KMS-11 (cell line): ENCODE measurements around the gene MED12.

ENCODE experiments used
- H2AFZ ChIP-seq: fragments of 200-600 bp; sonication (generic); 2 replicates; pipeline ENCODE4 v1.6.1; 2016; ENCODE audit warnings: antibody characterized with exemption, mixed run types, low read depth
- H3K27ac ChIP-seq: fragments of 200-600 bp; sonication (generic); 2 replicates; pipeline ENCODE4 v1.6.1; 2016; ENCODE audit warnings: mild to moderate bottlenecking, mixed run types
- H3K27me3 ChIP-seq: fragments of 200-600 bp; sonication (generic); 2 replicates; pipeline ENCODE4 v1.6.1; 2017; ENCODE audit warnings: mild to moderate bottlenecking, low read depth, mixed run types, moderate library complexity; ENCODE audit not compliant: insufficient read depth
- H3K36me3 ChIP-seq: fragments of 200-600 bp; sonication (generic); 2 replicates; pipeline ENCODE4 v1.6.1; 2017; ENCODE audit warnings: mild to moderate bottlenecking, mixed run types; ENCODE audit not compliant: insufficient read depth
- H3K4me1 ChIP-seq: fragments of 200-600 bp; sonication (generic); 2 replicates; pipeline ENCODE4 v1.6.1; 2016; ENCODE audit warnings: mild to moderate bottlenecking, low read depth, mixed run types; ENCODE audit not compliant: poor library complexity, severe bottlenecking
- H3K4me2 ChIP-seq: fragments of 200-600 bp; sonication (generic); 2 replicates; pipeline ENCODE4 v1.7.0; 2016; ENCODE audit warnings: mild to moderate bottlenecking, mixed run types
- H3K4me3 ChIP-seq: fragments of 200-600 bp; sonication (generic); IDR thresholded peaks from 2 replicates; pipeline ENCODE4 v1.6.1; 2017; ENCODE audit warnings: low read depth, low read length, mixed read lengths; ENCODE audit not compliant: insufficient read depth
- H3K79me2 ChIP-seq: fragments of 200-600 bp; sonication (generic); 2 replicates; pipeline ENCODE4 v1.6.1; 2016; ENCODE audit warnings: low read depth, mixed run types; ENCODE audit not compliant: insufficient read depth
- H3K9ac ChIP-seq: fragments of 200-600 bp; sonication (generic); 2 replicates; pipeline ENCODE4 v1.6.1; 2016; ENCODE audit warnings: mild to moderate bottlenecking, mixed run types
- H4K20me1 ChIP-seq: fragments of 200-600 bp; sonication (generic); 2 replicates; pipeline ENCODE4 v1.6.1; 2016; ENCODE audit warnings: mild to moderate bottlenecking, mixed run types; ENCODE audit not compliant: insufficient read depth
- TF ChIP-seq, protein P1 (sequence below): fragments of 200-600 bp; sonication (generic); conservative IDR thresholded peaks from 2 replicates; pipeline ENCODE4 v1.6.1; 2017; ENCODE audit warnings: low read depth, mild to moderate bottlenecking, antibody characterized with exemption, low read length, moderate library complexity, mixed read lengths

Gene MED12

DNA sequence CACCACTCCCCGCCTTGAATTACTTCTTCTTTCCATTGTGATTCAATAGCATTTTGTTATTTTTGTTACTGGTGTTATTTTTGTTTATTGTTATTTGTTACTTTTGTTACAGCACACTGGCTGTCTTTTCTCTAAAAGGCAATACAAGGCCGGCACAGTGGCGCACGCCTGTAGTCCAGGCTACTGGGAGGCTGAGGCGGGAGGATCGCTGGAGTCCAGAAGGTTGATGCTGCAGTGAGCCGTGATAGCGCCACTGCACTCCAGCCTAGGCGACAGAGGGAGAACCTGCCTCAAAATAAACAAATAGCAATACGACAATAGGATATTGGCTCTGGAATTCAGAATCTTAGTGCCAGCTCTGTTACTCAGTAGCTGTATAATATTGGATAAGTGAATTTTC, 1.0 kb upstream of the MED12 start:
- no peak overlapping the region for H2AFZ ChIP-seq
- no peaks in the 10 kb centered on the region for H4K20me1 ChIP-seq
- no peak overlapping the region for H3K4me3 ChIP-seq
- no peak overlapping the region for H3K27ac ChIP-seq
- H3K9ac ChIP-seq: no peak overlapping the region; the same call in 1 of the 2 replicates
- H3K4me1 ChIP-seq: peaks cover 23% of the 10 kb centered on the region
- H3K36me3 ChIP-seq: no peaks in the 10 kb centered on the region
- H3K79me2 ChIP-seq: no peaks in the 10 kb centered on the region
- H3K27me3 ChIP-seq: no peaks in the 10 kb centered on the region
- H3K4me2 ChIP-seq: peak overlapping the region; percentile 57
- TF ChIP-seq, protein P1, sequence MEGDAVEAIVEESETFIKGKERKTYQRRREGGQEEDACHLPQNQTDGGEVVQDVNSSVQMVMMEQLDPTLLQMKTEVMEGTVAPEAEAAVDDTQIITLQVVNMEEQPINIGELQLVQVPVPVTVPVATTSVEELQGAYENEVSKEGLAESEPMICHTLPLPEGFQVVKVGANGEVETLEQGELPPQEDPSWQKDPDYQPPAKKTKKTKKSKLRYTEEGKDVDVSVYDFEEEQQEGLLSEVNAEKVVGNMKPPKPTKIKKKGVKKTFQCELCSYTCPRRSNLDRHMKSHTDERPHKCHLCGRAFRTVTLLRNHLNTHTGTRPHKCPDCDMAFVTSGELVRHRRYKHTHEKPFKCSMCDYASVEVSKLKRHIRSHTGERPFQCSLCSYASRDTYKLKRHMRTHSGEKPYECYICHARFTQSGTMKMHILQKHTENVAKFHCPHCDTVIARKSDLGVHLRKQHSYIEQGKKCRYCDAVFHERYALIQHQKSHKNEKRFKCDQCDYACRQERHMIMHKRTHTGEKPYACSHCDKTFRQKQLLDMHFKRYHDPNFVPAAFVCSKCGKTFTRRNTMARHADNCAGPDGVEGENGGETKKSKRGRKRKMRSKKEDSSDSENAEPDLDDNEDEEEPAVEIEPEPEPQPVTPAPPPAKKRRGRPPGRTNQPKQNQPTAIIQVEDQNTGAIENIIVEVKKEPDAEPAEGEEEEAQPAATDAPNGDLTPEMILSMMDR: no peak

DNA sequence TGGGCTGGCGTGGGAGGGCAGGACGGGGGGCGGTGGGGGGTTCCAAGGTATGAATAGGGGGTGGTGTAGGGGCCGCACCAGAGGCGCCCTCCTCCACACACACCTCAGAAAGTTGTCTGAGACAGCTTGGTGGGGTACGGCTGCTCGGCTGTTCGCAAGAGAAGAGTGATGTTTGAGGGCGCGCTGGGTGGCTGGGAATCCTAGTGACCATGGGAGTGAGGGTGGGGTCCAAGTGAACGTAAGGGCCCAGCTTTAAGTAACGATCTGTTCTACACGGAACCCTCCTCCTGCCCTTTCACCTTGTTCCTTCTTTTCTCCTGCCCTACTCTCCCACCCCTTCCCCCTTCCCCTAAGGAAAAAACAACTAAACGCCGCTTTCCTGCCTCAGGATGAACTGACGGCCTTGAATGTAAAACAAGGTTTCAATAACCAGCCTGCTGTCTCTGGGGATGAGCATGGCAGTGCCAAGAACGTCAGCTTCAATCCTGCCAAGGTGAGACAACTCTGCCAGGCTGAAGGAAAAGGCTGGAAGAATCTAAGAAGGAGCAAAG, 664 bp downstream of the MED12 start:
- H3K4me2 ChIP-seq: peak overlapping the region; percentile 45; the same call in 1 of the 2 replicates
- no peaks in the 10 kb centered on the region for H3K27me3 ChIP-seq
- peak overlapping the region; percentile 93; the same call in 1 of the 2 replicates for H3K9ac ChIP-seq
- no peak overlapping the region for H3K4me3 ChIP-seq
- TF ChIP-seq, protein P1: no peak
- H3K27ac ChIP-seq: peak overlapping the region; percentile 69; the same call in 1 of the 2 replicates
- H3K4me1 ChIP-seq: peaks cover 6% of the 10 kb centered on the region
- H4K20me1 ChIP-seq: no peaks in the 10 kb centered on the region
- H3K79me2 ChIP-seq: no peaks in the 10 kb centered on the region
- H3K36me3 ChIP-seq: no peaks in the 10 kb centered on the region
- no peak overlapping the region for H2AFZ ChIP-seq

DNA sequence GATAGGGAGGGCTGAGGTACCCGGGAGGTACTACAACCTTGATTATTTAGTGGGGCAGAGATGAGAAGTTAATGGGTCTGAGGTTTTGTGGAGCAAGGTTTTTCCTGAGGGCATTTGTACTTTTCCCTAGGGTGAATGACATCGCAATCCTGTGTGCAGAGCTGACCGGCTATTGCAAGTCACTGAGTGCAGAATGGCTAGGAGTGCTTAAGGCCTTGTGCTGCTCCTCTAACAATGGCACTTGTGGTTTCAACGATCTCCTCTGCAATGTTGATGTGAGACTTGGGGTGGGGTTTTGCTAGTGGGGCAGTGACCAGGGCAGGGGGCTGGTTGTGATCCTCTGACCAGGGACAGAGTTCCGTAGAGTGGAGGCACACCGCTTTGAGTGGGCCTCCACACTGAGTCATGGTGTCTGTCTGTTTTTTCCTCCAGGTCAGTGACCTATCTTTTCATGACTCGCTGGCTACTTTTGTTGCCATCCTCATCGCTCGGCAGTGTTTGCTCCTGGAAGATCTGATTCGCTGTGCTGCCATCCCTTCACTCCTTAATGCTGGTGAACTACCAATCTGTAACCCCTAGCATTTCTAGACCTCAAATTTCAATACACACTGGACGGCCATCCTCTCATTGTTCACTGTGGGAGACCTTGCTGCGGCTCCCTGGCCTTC, 9.9 kb downstream of the MED12 start:
- Histone ChIP-seq H3K4me1 (no peaks in the 10 kb centered on the region), H4K20me1 (no peaks in the 10 kb centered on the region), H3K4me3 (no peak overlapping the region), H3K79me2 (no peaks in the 10 kb centered on the region), H3K9ac (no peak overlapping the region), H3K27ac (no peak overlapping the region), H3K36me3 (no peaks in the 10 kb centered on the region), H2AFZ (no peak overlapping the region), H3K4me2 (no peak overlapping the region), H3K27me3 (no peaks in the 10 kb centered on the region)
- TF ChIP-seq, protein P1: no peak

DNA sequence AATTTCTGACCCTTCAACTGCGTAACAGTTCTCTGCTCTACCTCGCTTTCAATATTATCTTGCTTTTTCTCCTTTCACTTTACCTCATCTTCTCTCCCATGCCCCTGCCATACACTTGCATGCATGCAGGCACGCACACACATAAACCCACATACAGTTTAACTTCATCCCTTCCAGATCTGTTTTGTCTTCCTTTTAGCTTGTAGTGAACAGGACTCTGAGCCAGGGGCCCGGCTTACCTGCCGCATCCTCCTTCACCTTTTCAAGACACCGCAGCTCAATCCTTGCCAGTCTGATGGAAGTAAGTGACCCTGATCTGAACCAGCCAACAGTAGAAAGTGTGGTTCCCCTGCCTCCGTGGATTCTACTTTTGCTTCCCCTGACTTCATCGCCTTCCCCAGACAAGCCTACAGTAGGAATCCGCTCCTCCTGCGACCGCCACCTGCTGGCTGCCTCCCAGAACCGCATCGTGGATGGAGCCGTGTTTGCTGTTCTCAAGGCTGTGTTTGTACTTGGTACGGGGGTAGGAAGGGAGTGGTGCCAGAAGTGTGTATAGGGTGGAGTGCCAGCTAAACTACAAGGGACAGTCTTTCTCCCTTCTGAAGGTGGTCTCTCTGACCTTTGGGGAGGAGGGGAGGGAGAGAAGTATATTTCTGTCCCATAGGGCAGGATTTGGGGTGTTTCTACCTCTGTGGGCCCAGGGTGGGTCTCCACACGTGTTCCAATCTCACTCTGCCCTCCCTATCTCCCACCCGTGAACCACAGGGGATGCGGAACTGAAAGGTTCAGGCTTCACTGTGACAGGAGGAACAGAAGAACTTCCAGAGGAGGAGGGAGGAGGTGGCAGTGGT, 10.7 kb downstream of the MED12 start:
- Histone ChIP-seq H3K27me3 (no peaks in the 10 kb centered on the region), H3K4me1 (no peaks in the 10 kb centered on the region), H3K4me3 (no peak overlapping the region), H4K20me1 (no peaks in the 10 kb centered on the region), H3K27ac (no peak overlapping the region), H3K4me2 (no peak overlapping the region), H3K36me3 (no peaks in the 10 kb centered on the region), H3K79me2 (no peaks in the 10 kb centered on the region), H2AFZ (no peak overlapping the region), H3K9ac (no peak overlapping the region)
- TF ChIP-seq, protein P1: peak; percentile 83
